ENCODE measurements around the gene PER3. TPM values are rescaled to one million over a fixed set of nuclear protein-coding genes. Genes with fewer than 3 reads are reported as not detected.

Gene PER3
- total RNA-seq, 1 experiment from 2014 or later = 13.2 TPM

DNA sequence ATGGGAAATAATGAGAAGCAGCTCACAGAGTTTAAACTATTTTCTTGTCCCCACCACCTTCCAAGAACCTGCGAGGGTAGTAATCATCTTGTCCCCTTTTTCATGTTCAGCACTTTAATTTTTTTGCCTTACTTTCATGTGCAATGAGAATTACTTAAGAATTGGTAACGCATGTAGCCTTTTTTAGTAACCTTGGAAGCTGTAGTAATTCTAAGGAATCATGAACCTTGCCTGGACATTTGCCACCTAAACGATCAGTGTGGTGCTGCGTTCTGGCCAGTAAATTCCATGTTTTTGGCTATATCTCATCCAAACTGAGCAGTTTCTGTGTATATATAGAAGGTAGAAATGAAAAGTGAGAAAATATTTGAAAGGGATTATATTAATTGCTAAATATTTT is 16.9 kb upstream of the PER3 start:
- H3K4me1 ChIP-seq (replicated peaks) = peaks cover 7% of the 10 kb centered on the region
- no peaks in the 10 kb centered on the region for H3K9me3 ChIP-seq (replicated peaks)
- peaks cover 12% of the 10 kb centered on the region; the same call in 1 of the 2 replicates for H3K27me3 ChIP-seq (replicated peaks)
- no peak overlapping the region for H3K4me3 ChIP-seq
- H3K27ac ChIP-seq = no peak overlapping the region
- peaks cover 5% of the 10 kb centered on the region for H3K36me3 ChIP-seq
- DNase-seq (ENCODE audit: low read depth in 1 of 2, low spot score in 2 of 2) = no peak

DNA sequence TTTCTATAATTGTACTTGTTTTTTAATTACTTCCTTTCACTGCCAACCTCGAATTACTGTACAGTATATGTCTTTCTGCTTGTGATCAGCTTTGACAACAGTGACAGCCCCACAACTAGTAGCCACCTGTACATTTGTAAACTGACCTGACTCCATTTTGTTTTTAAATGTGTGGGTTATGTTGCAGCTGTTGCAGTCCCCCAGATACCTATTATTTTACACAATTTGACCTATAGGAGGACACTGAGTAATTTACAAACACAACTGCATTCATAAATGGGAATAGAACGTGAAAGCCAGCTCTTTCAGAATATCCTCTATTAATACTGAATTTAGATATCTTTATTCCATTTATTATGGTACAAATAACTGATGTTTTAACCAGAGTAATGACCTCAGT is 15.5 kb upstream of the PER3 start:
- Histone ChIP-seq H3K9me3 (replicated peaks) (no peaks in the 10 kb centered on the region), H3K4me3 (no peak overlapping the region), H3K27ac (no peak overlapping the region), H3K4me1 (replicated peaks) (peaks cover 11% of the 10 kb centered on the region), H3K27me3 (replicated peaks) (peaks cover 7% of the 10 kb centered on the region; the same call in 1 of the 2 replicates), H3K36me3 (peaks cover 15% of the 10 kb centered on the region)
- DNase-seq (ENCODE audit: low read depth in 1 of 2, low spot score in 2 of 2) = no peak

DNA sequence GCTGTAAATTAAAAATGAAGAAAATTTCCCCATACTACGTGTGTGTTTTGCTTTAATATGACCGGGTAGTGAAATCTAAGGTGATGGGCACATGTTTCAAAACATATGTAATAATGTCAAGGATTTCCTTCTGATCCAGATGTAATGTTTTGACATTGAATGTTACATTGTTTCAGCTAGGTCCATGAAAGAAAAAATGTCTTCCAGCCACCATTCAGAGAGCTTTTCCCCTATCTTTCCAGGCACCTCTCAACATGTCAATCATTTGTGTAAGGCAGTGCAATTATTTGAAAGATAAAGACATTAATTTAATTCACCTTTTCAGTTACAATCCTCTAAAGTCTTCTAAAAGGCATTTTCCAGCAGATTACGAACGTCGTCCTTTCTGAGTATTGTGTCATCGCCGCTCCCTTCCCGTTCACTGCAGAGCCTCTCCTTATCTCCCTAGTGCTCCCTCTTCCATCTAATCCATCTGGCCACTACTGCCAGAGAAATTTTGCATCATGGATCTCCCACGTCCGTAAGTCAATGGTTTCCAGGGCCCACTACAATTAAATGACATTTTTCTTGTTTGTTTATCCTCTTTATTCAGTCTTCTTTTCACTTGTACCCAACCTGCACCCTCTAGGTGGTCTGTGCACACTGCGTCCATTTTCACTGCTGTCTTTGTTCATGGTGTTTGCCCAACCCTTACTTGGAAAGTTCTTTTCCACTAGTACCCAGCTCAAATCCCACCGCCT is 14.2 kb upstream of the PER3 start:
- Histone ChIP-seq H3K9me3 (replicated peaks) (no peaks in the 10 kb centered on the region), H3K4me1 (replicated peaks) (peaks cover 11% of the 10 kb centered on the region)

DNA sequence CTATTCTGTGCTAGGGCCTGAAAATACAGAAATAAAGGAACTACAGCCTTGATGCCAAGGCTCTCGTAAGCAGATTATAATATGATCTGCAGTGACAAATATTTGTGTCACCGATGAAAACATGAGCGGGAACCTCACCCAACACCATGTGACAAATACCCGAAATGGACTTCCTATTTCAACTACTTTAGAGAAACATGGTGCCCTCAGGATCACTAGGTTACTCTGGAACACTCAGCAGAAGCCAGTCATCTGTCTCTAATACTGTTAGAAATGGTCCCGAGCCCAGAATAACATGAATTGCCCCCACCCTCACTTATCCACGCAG is 13.5 kb upstream of the PER3 start:
- no peaks in the 10 kb centered on the region for H3K9me3 ChIP-seq (replicated peaks)

More for the DNA sequence above, 14.2 kb upstream of the PER3 start:
- Histone ChIP-seq H3K4me3 (no peak overlapping the region), H3K36me3 (peaks cover 28% of the 10 kb centered on the region), H3K27me3 (replicated peaks) (peaks cover 3% of the 10 kb centered on the region; the same call in 1 of the 2 replicates), H3K27ac (no peak overlapping the region)
- DNase-seq (ENCODE audit: low read depth in 1 of 2, low spot score in 2 of 2) = no peak

DNA sequence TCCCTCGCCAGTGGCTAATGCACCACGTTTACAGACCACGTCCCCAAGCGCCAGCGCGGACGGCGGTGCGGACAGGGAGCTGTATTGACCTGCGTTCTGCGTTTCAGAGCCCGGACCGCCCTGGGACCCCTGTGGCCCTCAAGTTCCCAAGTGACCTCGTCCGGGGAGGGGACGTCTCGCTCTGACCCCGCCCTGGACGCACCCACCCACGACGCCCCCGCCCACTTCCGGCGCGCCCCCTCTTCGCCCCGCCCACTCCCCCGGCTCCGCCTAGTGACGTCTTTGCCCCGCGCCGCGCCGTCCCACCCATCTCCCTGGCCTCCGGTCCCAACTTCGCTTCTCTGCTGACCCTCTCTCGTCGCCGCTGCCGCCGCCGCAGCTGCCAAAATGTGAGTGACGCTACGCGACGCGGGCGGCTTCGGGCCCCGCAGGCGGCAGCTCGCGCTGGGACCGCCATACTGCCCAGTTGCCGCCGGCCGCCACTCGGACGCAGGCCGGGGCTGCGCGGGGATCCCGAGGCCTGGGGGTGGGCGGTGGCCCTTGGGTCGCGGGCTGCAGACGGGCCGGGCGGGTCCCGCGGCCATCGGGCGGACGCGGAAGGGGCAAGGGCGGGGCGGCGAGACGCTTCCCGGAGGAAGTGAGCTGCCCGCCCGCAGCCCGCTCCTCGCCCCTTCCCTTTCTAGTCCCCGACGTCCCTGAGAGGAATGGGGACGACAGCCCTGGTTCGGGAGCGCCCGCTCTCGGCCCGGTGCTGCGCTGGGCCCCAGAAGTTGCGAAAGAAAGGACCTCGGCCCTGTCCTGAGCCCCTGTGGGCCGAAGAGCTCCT is 12.9 kb upstream of the PER3 start, which contains the start of gene VAMP3:
VAMP3 (plus strand) TSS at position 300 of the 826 bp plus-strand sequence; CDS start at position 388, 88 bp downstream.
- H3K4me1 ChIP-seq (replicated peaks) = peaks cover 11% of the 10 kb centered on the region

More for the DNA sequence above, 13.5 kb upstream of the PER3 start:
- Histone ChIP-seq H3K4me1 (replicated peaks) (peaks cover 11% of the 10 kb centered on the region), H3K27me3 (replicated peaks) (peaks cover 3% of the 10 kb centered on the region; the same call in 1 of the 2 replicates), H3K4me3 (peak overlapping the region; percentile 96), H3K36me3 (peaks cover 32% of the 10 kb centered on the region), H3K27ac (no peak overlapping the region)
- DNase-seq (ENCODE audit: low read depth in 1 of 2, low spot score in 2 of 2) = no peak

DNA sequence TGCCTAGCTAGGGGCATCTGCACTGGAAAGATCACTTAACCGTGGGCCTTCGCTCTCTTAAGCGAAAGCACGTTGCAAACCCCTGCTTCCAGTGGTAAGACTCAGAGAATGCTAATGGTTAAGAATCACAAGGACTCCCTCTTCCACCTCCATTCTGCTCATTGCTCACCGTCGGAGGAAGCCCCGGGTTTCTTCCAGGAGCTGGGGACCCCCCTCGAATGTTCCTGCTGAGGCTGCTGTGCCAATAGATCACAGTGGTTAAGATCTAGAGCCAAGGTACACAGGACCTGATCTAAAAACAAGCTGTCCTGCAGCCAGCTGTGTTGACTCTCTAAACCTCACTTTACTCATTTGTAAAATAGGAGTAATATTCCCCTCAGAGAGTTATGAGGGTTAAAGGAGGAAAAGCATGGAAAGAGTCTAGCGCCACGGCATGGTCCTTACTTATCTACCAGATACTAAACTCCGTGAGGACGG is 12.2 kb upstream of the PER3 start:
- H3K36me3 ChIP-seq = peaks cover 44% of the 10 kb centered on the region
- no peak for DNase-seq (ENCODE audit: low read depth in 1 of 2, low spot score in 2 of 2)
- peaks cover 11% of the 10 kb centered on the region for H3K4me1 ChIP-seq (replicated peaks)
- no peaks in the 10 kb centered on the region for H3K9me3 ChIP-seq (replicated peaks)
- peak overlapping the region; percentile 96 for H3K4me3 ChIP-seq
- peaks cover 3% of the 10 kb centered on the region; the same call in 1 of the 2 replicates for H3K27me3 ChIP-seq (replicated peaks)
- H3K27ac ChIP-seq = peak overlapping the region; percentile 72

More for the DNA sequence above, 12.9 kb upstream of the PER3 start, which contains the start of gene VAMP3:
- Histone ChIP-seq H3K27ac (peak within 1 kb of the TSS; percentile 72), H3K27me3 (replicated peaks) (peaks cover 3% of the 10 kb centered on the region; the same call in 1 of the 2 replicates), H3K36me3 (peaks cover 38% of the 10 kb centered on the region), H3K4me3 (peak within 1 kb of the TSS; percentile 96), H3K9me3 (replicated peaks) (no peaks in the 10 kb centered on the region)
- peak; percentile 74 to 91 for DNase-seq (ENCODE audit: low read depth in 1 of 2, low spot score in 2 of 2)

DNA sequence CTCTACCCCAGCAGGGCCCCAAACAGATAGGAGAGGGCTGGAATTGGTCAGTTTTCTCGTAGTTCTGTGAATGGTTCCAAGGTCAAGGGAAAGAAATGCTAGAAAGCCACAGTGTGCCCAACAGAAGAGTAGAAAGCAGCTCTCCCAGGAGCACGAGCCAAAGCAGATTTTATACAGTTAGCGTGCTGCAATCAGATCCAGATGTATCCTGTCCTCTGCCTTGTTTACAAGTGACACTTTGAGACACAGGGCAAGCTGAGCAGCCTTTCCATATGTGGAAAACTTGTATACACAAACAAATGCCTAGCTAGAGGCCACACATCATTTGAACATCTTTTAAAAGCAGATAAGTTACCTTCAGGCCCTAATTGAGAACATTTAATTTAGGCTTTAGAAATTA is 6.5 kb upstream of the PER3 start:
- H3K4me3 ChIP-seq = no peak overlapping the region
- DNase-seq (ENCODE audit: low read depth in 1 of 2, low spot score in 2 of 2) = no peak
- no peaks in the 10 kb centered on the region for H3K9me3 ChIP-seq (replicated peaks)
- peaks cover under 1% of the 10 kb centered on the region for H3K4me1 ChIP-seq (replicated peaks)
- no peaks in the 10 kb centered on the region for H3K27me3 ChIP-seq (replicated peaks)
- peaks cover 84% of the 10 kb centered on the region for H3K36me3 ChIP-seq
- H3K27ac ChIP-seq = no peak overlapping the region

DNA sequence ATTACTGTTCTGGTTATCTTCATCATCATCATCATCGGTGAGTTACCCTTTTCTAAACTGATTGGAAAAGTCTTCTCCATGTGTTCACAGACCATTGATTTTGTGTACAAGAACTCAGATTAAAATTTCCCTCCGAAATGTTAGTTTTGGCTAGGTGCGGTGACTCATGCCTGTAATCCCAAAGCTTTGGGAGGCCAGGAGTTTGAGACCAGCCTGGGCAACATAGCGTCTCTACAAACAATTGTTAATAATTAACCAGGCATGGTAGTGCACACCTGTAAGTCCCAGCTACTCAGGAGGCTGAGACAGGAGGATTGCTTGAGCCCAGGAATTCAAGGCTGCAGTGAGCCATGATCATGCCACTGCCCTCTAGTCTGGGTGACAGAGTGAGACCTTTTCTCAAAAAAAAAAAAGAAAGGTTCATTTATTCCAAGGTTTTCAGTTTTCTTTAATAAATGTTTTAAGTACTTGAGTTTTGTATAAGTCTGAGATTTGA is 5.9 kb upstream of the PER3 start:
- H3K9me3 ChIP-seq (replicated peaks) = no peaks in the 10 kb centered on the region
- H3K27ac ChIP-seq = no peak overlapping the region
- DNase-seq (ENCODE audit: low read depth in 1 of 2, low spot score in 2 of 2) = no peak
- H3K27me3 ChIP-seq (replicated peaks) = no peaks in the 10 kb centered on the region
- peaks cover 6% of the 10 kb centered on the region for H3K4me1 ChIP-seq (replicated peaks)
- H3K36me3 ChIP-seq = peaks cover 78% of the 10 kb centered on the region
- no peak overlapping the region for H3K4me3 ChIP-seq

DNA sequence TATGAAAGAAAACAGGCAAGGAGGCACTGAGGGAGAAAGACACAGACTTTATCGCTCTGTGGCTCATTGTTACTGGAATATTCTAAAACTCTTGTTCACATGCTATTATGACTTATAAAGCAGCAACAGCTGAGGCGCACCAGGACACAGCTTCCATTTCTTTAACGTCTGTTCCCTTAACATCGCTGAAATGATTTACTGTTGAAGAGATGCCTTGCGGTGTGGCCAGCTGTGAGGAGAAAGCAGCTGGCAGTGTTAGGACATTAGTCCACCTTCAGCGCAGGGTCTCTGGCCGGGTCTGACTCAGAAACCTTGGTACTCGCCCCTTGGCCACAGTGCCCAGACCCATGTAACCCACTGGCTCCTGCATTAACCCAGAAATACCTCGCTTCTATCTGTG is 3.1 kb upstream of the PER3 start:
- peaks cover 4% of the 10 kb centered on the region; the same call in 1 of the 2 replicates for H3K9me3 ChIP-seq (replicated peaks)
- H3K4me1 ChIP-seq (replicated peaks) = peaks cover 16% of the 10 kb centered on the region
- H3K27me3 ChIP-seq (replicated peaks) = no peaks in the 10 kb centered on the region
- H3K36me3 ChIP-seq = peaks cover 71% of the 10 kb centered on the region
- no peak for DNase-seq (ENCODE audit: low read depth in 1 of 2, low spot score in 2 of 2)
- no peak overlapping the region for H3K4me3 ChIP-seq
- no peak overlapping the region for H3K27ac ChIP-seq

DNA sequence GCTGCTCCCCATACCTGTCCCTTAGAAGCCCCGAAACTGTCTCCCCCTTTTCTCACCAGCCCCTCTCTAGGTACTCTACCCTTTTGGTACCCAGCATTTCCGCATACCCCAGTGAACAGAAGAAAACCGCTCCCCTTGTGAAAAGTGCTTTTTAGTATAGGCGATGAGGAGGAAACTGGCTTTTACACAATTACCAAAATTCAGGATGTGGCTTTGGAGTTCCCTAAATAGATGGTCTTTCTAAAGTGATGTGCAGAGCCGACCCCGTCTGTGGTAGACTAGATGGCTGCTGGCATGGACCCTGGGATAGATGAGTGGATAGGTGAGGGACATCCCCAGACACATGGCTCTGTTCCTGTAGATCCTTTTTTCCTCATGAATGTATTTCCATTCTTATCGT is 2.6 kb upstream of the PER3 start:
- H3K4me1 ChIP-seq (replicated peaks) = peaks cover 16% of the 10 kb centered on the region
- no peak overlapping the region for H3K4me3 ChIP-seq
- peaks cover 70% of the 10 kb centered on the region for H3K36me3 ChIP-seq
- no peak overlapping the region for H3K27ac ChIP-seq
- DNase-seq (ENCODE audit: low read depth in 1 of 2, low spot score in 2 of 2) = no peak
- no peaks in the 10 kb centered on the region for H3K27me3 ChIP-seq (replicated peaks)
- peaks cover 4% of the 10 kb centered on the region; the same call in 1 of the 2 replicates for H3K9me3 ChIP-seq (replicated peaks)

DNA sequence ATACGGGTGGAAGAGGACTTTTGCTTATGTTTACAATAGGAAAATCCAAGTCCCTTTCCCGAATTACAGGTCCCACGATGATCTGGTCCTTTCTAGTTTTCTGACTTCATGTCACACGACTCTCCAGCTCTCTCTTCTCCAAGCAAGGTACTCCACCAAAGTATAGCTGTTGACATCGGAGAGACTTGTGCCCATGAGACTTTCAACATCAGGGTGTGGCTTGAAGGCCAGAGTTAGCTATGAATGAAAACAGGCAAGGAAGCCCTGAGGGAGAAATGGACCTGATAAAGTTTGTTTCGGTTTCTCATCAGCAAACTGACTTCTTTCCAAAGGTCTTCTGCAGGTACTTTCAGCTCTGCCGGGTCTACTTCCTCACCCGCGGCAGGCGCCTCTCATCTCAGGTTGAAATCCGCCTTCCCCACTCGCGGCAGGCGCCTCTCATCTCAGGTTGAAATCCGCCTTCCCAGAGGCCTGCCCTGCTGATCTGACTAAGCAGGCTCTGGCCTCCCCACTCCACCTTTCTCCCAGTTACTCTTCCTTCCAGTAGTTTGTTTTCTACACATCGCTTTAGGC is 2.1 kb upstream of the PER3 start:
- H3K36me3 ChIP-seq = peaks cover 69% of the 10 kb centered on the region
- peaks cover 4% of the 10 kb centered on the region; the same call in 1 of the 2 replicates for H3K9me3 ChIP-seq (replicated peaks)
- no peak overlapping the region for H3K4me3 ChIP-seq
- no peak for DNase-seq (ENCODE audit: low read depth in 1 of 2, low spot score in 2 of 2)
- no peak overlapping the region for H3K27ac ChIP-seq
- H3K4me1 ChIP-seq (replicated peaks) = peaks cover 16% of the 10 kb centered on the region
- no peaks in the 10 kb centered on the region for H3K27me3 ChIP-seq (replicated peaks)

DNA sequence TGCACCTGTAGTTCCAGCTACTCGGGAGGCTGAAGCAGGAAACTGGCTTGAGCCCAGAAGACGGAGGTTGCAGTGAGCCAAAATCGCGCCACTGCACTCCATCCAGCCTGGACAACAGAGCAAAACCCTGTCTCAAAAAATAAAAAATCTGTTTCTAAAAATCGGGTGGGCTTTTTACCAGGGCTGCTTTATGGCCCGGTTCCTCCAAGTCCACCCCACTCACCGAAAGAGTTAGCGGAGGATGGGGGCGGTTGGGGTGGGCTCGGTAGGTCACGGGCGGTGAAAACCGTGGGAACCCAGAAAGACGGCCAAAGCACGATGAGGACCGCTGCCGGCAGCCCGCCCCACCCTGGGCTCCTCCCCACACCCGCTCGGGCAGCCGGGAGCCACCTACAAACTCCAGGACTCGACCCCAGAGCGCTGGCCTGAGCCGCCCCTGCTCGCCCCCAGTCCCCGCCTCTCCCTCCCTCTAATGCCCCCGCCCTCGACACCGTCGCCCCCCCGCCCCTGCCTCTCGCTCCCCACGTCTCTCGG is 846 bp upstream of the PER3 start:
- Histone ChIP-seq H3K9me3 (replicated peaks) (peaks cover 4% of the 10 kb centered on the region; the same call in 1 of the 2 replicates), H3K4me1 (replicated peaks) (peaks cover 16% of the 10 kb centered on the region), H3K27me3 (replicated peaks) (no peaks in the 10 kb centered on the region), H3K27ac (peak overlapping the region; percentile 44), H3K4me3 (peak overlapping the region; percentile 42), H3K36me3 (peaks cover 67% of the 10 kb centered on the region)
- peak; percentile 26 to 86 for DNase-seq (ENCODE audit: low read depth in 1 of 2, low spot score in 2 of 2)

DNA sequence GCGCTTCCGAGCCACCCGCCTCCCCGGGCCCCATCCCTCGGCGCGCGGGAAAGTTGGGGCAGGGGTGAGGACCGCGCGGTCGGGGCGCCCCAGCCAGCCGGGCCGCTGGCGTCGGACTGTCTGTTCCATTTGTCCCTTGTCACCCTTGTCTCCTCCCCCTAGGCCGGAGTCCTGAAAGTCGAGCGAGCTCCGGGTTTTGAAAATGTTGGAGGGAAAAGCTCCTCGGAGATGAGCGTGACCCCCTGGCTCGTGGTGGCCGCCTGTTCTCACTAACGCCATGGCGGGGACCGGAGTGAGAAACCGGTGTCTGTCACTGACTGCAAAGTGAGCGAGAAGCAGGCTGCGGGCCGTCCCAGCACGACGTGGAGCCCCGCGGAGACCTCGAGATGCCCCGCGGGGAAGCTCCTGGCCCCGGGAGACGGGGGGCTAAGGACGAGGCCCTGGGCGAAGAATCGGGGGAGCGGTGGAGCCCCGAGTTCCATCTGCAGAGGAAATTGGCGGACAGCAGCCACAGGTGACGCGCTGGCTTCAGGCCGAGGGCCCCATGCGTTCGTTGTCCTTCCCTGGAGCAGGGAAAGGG is 491 bp downstream of the PER3 start:
- peak; percentile 41 to 48 for DNase-seq (ENCODE audit: low read depth in 1 of 2, low spot score in 2 of 2)
- H3K9me3 ChIP-seq (replicated peaks) = peaks cover 4% of the 10 kb centered on the region; the same call in 1 of the 2 replicates
- H3K27ac ChIP-seq = peak overlapping the region; percentile 96
- H3K36me3 ChIP-seq = peaks cover 65% of the 10 kb centered on the region
- no peaks in the 10 kb centered on the region for H3K27me3 ChIP-seq (replicated peaks)
- H3K4me1 ChIP-seq (replicated peaks) = peaks cover 16% of the 10 kb centered on the region
- H3K4me3 ChIP-seq = peak overlapping the region; percentile 70

Data from SJSA1 (cell line).